ENCODE measurements around the gene FOLR2.

FOLR2 gene

DNA sequence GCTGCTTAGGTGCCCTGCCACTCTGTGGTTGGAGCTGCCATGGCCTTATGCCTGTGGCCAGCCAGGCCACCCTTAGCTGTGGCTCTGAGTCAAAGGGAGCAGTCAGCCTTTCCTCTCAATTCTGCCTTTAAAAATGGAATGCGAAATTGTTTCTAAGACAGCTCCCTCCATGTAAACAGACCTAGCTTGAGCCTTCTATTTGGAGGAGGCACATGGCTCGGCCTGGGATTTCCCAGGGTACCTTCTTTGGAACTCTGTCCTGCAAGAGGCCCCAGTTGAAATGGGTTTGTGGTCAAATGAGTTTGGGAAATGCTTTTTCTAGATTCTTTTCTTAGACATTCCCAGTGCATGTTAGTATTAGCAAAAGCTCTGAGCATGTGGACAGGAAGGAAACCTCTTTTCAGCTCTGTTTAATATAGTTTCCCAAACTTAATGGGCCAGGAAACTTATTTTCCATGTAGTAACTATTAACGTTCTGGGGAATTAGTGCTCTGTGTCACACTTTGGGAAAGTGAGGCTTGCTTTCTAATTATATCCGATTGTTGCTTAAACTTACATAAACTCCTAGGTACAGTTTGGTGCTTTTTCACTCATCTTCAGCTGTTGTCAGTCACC is 19.6 kb downstream of the FOLR2 start:
- no peak for DNase-seq (ENCODE audit: low read depth, low spot score)
- in situ Hi-C loops (cut with HindIII; ENCODE audit: low sequenced_read_pairs), result no loop called here
- no peak overlapping the region for H3K4me3 ChIP-seq (ENCODE audit: low read depth, low read length)
- TF ChIP-seq, protein P1, sequence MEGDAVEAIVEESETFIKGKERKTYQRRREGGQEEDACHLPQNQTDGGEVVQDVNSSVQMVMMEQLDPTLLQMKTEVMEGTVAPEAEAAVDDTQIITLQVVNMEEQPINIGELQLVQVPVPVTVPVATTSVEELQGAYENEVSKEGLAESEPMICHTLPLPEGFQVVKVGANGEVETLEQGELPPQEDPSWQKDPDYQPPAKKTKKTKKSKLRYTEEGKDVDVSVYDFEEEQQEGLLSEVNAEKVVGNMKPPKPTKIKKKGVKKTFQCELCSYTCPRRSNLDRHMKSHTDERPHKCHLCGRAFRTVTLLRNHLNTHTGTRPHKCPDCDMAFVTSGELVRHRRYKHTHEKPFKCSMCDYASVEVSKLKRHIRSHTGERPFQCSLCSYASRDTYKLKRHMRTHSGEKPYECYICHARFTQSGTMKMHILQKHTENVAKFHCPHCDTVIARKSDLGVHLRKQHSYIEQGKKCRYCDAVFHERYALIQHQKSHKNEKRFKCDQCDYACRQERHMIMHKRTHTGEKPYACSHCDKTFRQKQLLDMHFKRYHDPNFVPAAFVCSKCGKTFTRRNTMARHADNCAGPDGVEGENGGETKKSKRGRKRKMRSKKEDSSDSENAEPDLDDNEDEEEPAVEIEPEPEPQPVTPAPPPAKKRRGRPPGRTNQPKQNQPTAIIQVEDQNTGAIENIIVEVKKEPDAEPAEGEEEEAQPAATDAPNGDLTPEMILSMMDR (IDR thresholded peaks at IDR 0.05; ENCODE audit: low read depth, low read length), result no peak

DNA sequence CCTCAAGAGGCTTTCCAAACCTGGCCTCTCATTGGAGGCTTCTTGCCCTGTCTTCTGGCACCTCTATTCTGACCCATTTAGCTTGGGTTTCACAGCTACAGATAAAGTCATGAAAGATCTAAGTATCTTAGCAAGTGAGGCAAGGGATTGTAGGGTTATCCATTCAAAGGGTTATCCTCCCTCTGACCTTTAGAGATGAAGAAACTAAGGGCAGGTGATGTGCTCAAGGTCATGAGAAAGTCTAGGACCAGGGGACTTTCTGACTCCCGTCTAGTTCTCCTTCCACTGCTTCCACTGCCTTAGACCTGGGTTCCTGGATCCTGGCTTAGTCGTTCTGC is 20.1 kb downstream of the FOLR2 start:
- H3K4me3 ChIP-seq (ENCODE audit: low read depth, low read length), result no peak overlapping the region
- in situ Hi-C loops (cut with HindIII; ENCODE audit: low sequenced_read_pairs), result no loop called here
- TF ChIP-seq, protein P1 (IDR thresholded peaks at IDR 0.05; ENCODE audit: low read depth, low read length), result no peak
- DNase-seq (ENCODE audit: low read depth, low spot score), result no peak

DNA sequence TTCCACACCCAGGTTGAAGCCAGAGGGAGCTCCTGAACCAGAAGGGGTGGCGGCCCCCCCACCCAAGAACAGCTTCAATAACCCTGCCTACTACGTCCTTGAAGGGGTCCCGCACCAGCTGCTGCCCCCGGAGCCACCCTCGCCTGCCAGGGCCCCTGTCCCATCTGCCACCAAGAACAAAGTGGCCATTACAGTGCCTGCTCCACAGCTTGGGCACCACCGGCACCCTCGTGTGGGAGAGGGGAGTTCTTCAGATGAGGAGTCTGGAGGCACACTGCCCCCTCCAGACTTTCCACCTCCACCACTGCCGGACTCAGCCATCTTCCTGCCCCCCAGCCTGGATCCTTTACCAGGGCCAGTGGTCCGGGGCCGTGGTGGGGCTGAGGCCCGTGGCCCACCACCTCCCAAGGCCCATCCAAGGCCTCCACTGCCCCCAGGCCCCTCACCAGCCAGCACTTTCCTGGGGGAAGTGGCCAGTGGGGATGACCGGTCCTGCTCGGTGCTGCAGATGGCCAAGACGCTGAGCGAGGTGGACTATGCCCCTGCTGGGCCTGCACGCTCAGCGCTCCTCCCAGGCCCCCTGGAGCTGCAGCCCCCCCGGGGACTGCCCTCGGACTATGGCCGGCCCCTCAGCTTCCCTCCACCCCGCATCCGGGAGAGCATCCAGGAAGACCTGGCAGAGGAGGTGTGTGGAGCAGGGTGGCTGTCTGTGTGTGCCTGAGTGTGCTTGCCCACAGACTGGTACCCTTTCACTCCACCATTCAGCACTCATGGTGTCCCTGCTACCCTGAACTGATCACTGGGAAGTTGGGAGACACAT is 20.7 kb downstream of the FOLR2 start:
- TF ChIP-seq, protein P1 (IDR thresholded peaks at IDR 0.05; ENCODE audit: low read depth, low read length), result no peak
- DNase-seq (ENCODE audit: low read depth, low spot score), result no peak
- in situ Hi-C loops (cut with HindIII; ENCODE audit: low sequenced_read_pairs), result no loop called here
- no peak overlapping the region for H3K4me3 ChIP-seq (ENCODE audit: low read depth, low read length)

DNA sequence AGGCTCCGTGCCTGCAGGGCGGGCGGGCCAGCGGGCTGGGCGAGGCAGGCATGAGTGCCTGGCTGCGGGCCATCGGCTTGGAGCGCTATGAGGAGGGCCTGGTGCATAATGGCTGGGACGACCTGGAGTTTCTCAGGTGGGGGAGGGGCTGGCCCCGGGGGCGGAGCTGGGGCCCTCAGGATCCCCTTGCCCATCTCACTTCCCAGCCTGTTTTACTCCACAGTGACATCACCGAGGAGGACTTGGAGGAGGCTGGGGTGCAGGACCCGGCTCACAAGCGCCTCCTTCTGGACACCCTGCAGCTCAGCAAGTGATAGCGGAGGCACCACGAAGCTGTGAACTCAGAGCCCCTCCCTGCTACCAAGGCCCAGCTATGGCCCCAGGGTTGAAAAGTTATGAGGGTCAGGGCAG is 21.5 kb downstream of the FOLR2 start:
- no peak overlapping the region for H3K4me3 ChIP-seq (ENCODE audit: low read depth, low read length)
- DNase-seq (ENCODE audit: low read depth, low spot score), result peak; percentile 67
- in situ Hi-C loops (cut with HindIII; ENCODE audit: low sequenced_read_pairs), result no loop called here
- TF ChIP-seq, protein P1 (IDR thresholded peaks at IDR 0.05; ENCODE audit: low read depth, low read length), result peak; percentile 87

DNA sequence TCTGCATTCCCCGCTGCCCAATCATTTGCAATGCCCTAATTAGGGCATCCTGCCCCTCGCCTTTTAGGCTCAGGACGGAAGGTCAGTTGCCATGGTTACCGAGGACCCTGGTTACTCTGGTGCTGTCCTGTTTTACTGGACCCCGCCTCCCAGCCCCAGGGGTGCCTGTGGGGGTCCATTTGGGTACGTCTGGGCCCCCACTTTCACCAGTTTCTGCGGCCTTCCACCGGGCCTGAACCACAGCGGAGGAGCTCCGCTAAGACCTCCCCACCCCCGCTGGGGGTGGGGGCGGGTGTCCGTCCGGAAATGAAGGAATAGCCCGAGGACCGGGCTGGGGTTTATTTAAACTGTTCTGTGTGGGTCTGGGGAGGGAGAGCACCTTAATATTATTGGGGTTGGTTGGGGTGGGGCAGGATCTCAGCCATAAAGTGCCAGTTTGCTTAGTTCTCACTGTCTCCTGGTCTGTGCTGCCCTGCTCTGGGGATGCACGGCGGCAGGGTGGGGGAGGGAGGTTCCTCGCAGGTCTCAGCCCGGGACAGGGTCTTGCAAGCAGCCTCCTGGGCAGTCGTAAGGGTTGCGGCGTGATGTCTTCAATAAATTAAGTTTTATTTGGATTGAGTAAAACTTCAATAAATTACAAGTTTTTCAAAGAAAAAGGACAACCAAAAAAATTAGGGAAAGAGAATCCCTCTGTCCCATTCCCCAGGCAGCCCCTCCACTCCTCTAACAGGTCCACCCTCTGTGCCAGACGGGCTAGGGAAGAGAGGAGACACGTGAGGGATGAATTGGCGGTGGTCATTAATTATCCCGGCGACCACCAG is 22.1 kb downstream of the FOLR2 start:
- TF ChIP-seq, protein P1 (IDR thresholded peaks at IDR 0.05; ENCODE audit: low read depth, low read length), result no peak
- in situ Hi-C loops (cut with HindIII; ENCODE audit: low sequenced_read_pairs), result no loop called here
- no peak for DNase-seq (ENCODE audit: low read depth, low spot score)
- no peak overlapping the region for H3K4me3 ChIP-seq (ENCODE audit: low read depth, low read length)

DNA sequence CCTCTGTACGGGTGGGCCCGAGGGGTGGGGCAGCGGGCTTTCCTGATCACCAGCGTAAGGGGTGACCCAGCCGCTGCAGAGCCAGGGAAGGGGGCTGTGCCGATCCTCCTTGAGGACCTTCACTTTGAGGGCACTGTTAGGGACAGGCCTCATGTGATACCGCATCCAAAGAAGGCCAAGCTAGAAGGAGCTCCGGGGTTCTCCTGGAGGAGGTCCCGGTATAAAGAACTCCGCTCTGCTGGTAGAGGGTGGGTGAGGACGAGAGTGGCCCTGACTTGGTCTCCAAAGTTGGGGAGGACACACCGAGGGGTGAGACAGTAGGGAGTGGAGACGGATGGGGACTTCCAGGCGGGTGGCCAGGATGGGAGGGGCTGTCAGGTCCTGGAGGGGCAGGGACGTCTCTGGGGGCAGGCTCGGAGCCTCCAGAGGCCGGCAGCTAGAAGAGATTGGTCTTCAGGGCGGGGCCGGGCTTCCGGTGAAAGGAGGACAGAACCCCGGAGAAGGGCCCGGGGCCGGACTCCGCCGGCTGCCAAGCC is 22.8 kb downstream of the FOLR2 start:
- TF ChIP-seq, protein P1 (IDR thresholded peaks at IDR 0.05; ENCODE audit: low read depth, low read length), result no peak
- in situ Hi-C loops (cut with HindIII; ENCODE audit: low sequenced_read_pairs), result no loop called here
- peak; percentile 37 for DNase-seq (ENCODE audit: low read depth, low spot score)
- peak overlapping the region; percentile 15 for H3K4me3 ChIP-seq (ENCODE audit: low read depth, low read length)

Measured in astrocyte of the spinal cord (primary cell).